Pancreas (tissue), 10 donors: ENCODE results near the gene PPP3R1. TPM values are rescaled to one million over a fixed set of nuclear protein-coding genes. Genes with fewer than 3 reads are reported as not detected.

Experiments
- ATAC-seq, 4 donors: fragments of 200-7000 bp; cut with Tn5 transposase; one replicate each; pipeline versions ENCODE4 v1.8.0 to v1.9.1; 2020; ENCODE audit warnings: mild to moderate bottlenecking in 4 of 4, moderate library complexity in 4 of 4
- DNase-seq, 6 donors: peaks; one replicate each; pipeline ENCODE4 v3.0.0-alpha.2; 2020
- FAIRE-seq: peaks from 2 replicates; lab custom pipeline; 2012; peaks lifted over from hg19 to GRCh38; lab: Jason Lieb, UNC
- H3K27ac ChIP-seq, 4 donors: fragments of 200-600 bp; sonication (generic); 1 replicate in 3 of 4; 2 replicates in 1 of 4; pipeline versions ENCODE4 v1.5.0 to v1.8.0; 2020
- H3K27me3 ChIP-seq, 4 donors: fragments of 200-600 bp; one replicate each; pipeline ENCODE4 v1.8.0; 2021
- H3K36me3 ChIP-seq, 3 donors: fragments of 200-600 bp; sonication (generic) in 1 of 3; one replicate each; pipeline versions ENCODE4 v1.5.0 to v1.8.0; 2020 to 2021
- H3K4me1 ChIP-seq, 3 donors: fragments of 200-600 bp; one replicate each; pipeline ENCODE4 v1.8.0; 2021
- H3K4me3 ChIP-seq, 4 donors: fragments of 200-600 bp; sonication (generic) in 2 of 4; one replicate each; pipeline versions ENCODE4 v1.5.0 to v1.8.0; 2020 to 2021
- H3K9me3 ChIP-seq, 4 donors: fragments of 200-600 bp; one replicate each; pipeline ENCODE4 v1.8.0; 2021
- WGBS, 2 donors: extraction: QIAGEN DNeasy Blood & Tissue Kit; methylation state at CpG; one replicate each; pipeline ENCODE4 v1.1.7; 2013; 5-methylcytosine and 5-hydroxymethylcytosine counted together
- intact Hi-C, 3 donors: fragments of 100-400 bp; cut with DNase I; formaldehyde crosslinking; loops; one replicate each; pipeline versions ENCODE4 v1.11.1 to v1.14.2; 2022
- polyA plus RNA-seq, 2 donors: library from polyadenylated mRNA; stranded (reverse); fragments of 200-250 nt; gene quantifications; one replicate each; pipeline ENCODE4 v1.2.3, GENCODE V29; 2013
- total RNA-seq, 6 donors: library from RNA; stranded (reverse); fragmentation: NEBNext Ultra II Directional in 4 of 6; extraction: Animal tissue kit (Norgen Biotek cat#: 25700) in 4 of 6; gene quantifications; one replicate each; pipeline versions ENCODE4 v1.2.1 to v1.2.4, GENCODE V29; 2021 to 2023
- TF ChIP-seq, protein P1 (sequence below), 4 donors: fragments of 200-600 bp; sonication (generic) in 3 of 4; IDR thresholded peaks; one replicate each; pipeline versions ENCODE4 v1.5.0 to v1.8.0; 2021; ENCODE audit warnings: antibody characterized with exemption in 4 of 4
- donor health status: healthy with polysubstance abuse.
- donor health status: DM: no; HTN: no; CAD: no; lungs with moderate emphysema.
- donor health status: DM: no; HTN: no; CAD: no.
- donor health status: control.
- donor health status: control.
- donor health status: Bipolar disorder and iron deficiency.
- donor health status: DM: yes; HTN: yes; CAD: no.
- donor health status: DM: no; HTN: no; CAD: no.
- donor health status: DM: no; HTN: no; CAD: no.
- donor health status: DM: yes; HTN: yes; CAD: no.

PPP3R1 gene
- total and polyA plus RNA-seq, 8 donors = 6.1 to 27.4 (median 19.6) TPM

GRCh38 chr2:68189991-68190784 is 62.1 kb downstream of the PPP3R1 start:
- Histone ChIP-seq H3K27me3 (no peaks in the 10 kb centered on the region), H3K4me3 (no peak overlapping the region), H3K4me1 (peaks cover 3 to 51% (median 47%) of the 10 kb centered on the region in 3 donors), H3K36me3 (peaks cover 0 to 5% (median 0%) of the 10 kb centered on the region in 3 donors), H3K9me3 (no peaks in the 10 kb centered on the region), H3K27ac (no peak overlapping the region)
- intact Hi-C loops = no loop called here
- 86 to 88% methylated on average over 15 of the region's 15 CpGs for WGBS, 2 donors
- TF ChIP-seq, protein P1, sequence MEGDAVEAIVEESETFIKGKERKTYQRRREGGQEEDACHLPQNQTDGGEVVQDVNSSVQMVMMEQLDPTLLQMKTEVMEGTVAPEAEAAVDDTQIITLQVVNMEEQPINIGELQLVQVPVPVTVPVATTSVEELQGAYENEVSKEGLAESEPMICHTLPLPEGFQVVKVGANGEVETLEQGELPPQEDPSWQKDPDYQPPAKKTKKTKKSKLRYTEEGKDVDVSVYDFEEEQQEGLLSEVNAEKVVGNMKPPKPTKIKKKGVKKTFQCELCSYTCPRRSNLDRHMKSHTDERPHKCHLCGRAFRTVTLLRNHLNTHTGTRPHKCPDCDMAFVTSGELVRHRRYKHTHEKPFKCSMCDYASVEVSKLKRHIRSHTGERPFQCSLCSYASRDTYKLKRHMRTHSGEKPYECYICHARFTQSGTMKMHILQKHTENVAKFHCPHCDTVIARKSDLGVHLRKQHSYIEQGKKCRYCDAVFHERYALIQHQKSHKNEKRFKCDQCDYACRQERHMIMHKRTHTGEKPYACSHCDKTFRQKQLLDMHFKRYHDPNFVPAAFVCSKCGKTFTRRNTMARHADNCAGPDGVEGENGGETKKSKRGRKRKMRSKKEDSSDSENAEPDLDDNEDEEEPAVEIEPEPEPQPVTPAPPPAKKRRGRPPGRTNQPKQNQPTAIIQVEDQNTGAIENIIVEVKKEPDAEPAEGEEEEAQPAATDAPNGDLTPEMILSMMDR (IDR thresholded peaks at IDR 0.05) = no peak
- FAIRE-seq = no peak
- no peak for ATAC-seq
- DNase-seq = no peak

GRCh38 chr2:68188831-68189230 is 63.5 kb downstream of the PPP3R1 start:
- FAIRE-seq = no peak
- TF ChIP-seq, protein P1 (IDR thresholded peaks at IDR 0.05) = no peak
- intact Hi-C loops = no loop called here
- no peak for DNase-seq
- Histone ChIP-seq H3K36me3 (peaks cover 0 to 5% (median 0%) of the 10 kb centered on the region in 3 donors), H3K27me3 (no peaks in the 10 kb centered on the region), H3K4me3 (no peak overlapping the region), H3K4me1 (peaks cover 0 to 40% (median 40%) of the 10 kb centered on the region in 3 donors), H3K27ac (no peak overlapping the region), H3K9me3 (no peaks in the 10 kb centered on the region)
- ATAC-seq = peak in 3 of 4 donors; percentile 33 to 51 (median 41)
- 35 to 40% methylated on average over 5 of the region's 5 CpGs for WGBS, 2 donors

DNA sequence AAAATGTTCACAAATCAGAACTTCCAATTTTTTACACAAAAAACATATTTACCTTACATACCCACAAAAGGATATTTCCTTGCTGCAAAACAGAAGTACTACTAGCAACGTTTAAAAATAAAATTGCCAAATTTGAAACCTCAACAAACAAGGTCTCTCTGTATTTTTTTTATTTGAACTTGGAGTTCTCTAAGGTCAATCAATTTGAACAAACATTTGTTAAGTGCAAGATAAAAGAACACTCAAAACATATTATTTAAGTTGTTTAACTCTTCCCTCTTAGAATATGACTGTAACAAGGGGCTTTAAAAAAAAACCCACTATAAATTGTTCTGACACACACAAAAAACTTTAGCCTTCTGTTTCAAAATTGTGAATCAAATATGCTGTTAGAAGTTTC is 65.0 kb downstream of the PPP3R1 start:
- 4 to 6% methylated on average over 1 of the region's 1 CpG for WGBS, 2 donors
- Histone ChIP-seq H3K4me1 (peaks cover 0 to 35% (median 34%) of the 10 kb centered on the region in 3 donors), H3K27ac (no peak overlapping the region), H3K36me3 (peaks cover 0 to 5% (median 0%) of the 10 kb centered on the region in 3 donors), H3K4me3 (no peak overlapping the region), H3K9me3 (no peaks in the 10 kb centered on the region), H3K27me3 (no peaks in the 10 kb centered on the region)
- DNase-seq (no peak), ATAC-seq (peak in 2 of 4 donors; percentile 44 to 58), FAIRE-seq (peak; percentile 13)
- intact Hi-C loops = no loop called here
- TF ChIP-seq, protein P1 (IDR thresholded peaks at IDR 0.05) = no peak

DNA sequence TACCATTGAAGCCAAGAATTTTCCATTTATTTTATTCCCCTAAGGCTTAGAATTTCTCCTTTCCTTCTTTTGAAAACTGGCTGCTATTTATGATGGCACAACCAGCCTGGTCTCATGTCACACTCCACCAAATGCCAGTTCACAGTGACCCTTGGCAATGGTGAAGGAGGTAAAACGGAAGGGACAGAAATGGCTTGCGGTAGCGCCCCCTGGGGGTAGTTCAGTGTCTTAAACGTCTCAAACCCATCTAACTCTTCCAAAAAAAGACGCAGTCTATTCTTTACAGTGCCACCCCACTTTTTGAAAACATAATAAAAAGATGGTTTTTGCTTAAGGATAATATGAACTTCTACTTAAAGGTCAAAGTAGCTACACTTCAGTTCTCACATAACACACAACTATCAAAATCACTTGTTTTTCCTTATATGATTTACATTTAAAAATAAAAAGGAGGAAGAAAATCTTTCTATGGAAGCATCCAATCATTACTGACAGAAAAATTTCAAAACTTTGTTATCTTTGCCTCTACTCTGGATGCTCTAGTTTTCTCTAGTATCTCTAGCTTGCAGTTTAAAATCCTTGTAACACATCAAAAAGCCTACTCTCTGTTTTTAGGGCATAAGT is 66.7 kb downstream of the PPP3R1 start:
- 50 to 54% methylated on average over 5 of the region's 5 CpGs for WGBS, 2 donors
- peak in 1 of 6 donors; percentile 37 for DNase-seq

More for the DNA sequence above, 66.7 kb downstream of the PPP3R1 start:
- intact Hi-C loops = no loop called here
- H3K4me1 ChIP-seq = peaks cover 0 to 30% (median 30%) of the 10 kb centered on the region in 3 donors
- no peaks in the 10 kb centered on the region for H3K9me3 ChIP-seq
- H3K36me3 ChIP-seq = peaks cover 0 to 5% (median 0%) of the 10 kb centered on the region in 3 donors
- no peak overlapping the region for H3K27ac ChIP-seq
- no peak for FAIRE-seq
- TF ChIP-seq, protein P1 (IDR thresholded peaks at IDR 0.05) = peak in 2 of 4 donors; percentile 16 to 29
- no peaks in the 10 kb centered on the region for H3K27me3 ChIP-seq
- H3K4me3 ChIP-seq = no peak overlapping the region
- peak in 2 of 4 donors; percentile 37 to 43 for ATAC-seq
